Thoracic aorta (tissue), 2 donors: ENCODE measurements around the gene GPR37. TPM values are rescaled to one million over a fixed set of nuclear protein-coding genes. Genes with fewer than 3 reads are reported as not detected.

Experiments used
- ATAC-seq: fragments of 150-250 bp; one replicate; pipeline ENCODE4 v1.8.0; 2017; ENCODE audit warnings: low read depth; ENCODE audit not compliant: insufficient number of reproducible peaks, low FRiP score
- DNase-seq: peaks from one replicate; pipeline ENCODE4 v3.0.0-alpha.2; 2020; ENCODE audit warnings: low spot score
- H3K27ac ChIP-seq, 2 donors: fragments of 200-600 bp; sonication (generic); 1 replicate in 1 of 2; 2 replicates in 1 of 2; pipeline ENCODE4 v1.5.1; 2016; ENCODE audit warnings: mild to moderate bottlenecking in 2 of 2, moderate library complexity in 2 of 2
- H3K27me3 ChIP-seq: fragments of 200-600 bp; sonication (generic); replicated peaks from 2 replicates; pipeline ENCODE4 v1.6.0; 2016; ENCODE audit warnings: mild to moderate bottlenecking; ENCODE audit not compliant: insufficient read depth
- H3K36me3 ChIP-seq: fragments of 200-600 bp; sonication (generic); one replicate; pipeline ENCODE4 v1.5.1; 2016
- H3K4me1 ChIP-seq, 2 donors: fragments of 200-600 bp; sonication (generic); 1 replicate in 1 of 2; 2 replicates in 1 of 2; pipeline versions ENCODE4 v1.5.1 to v1.6.0; 2016; ENCODE audit warnings: low read depth in 2 of 2, mild to moderate bottlenecking in 1 of 2; ENCODE audit not compliant: control insufficient read depth in 1 of 2
- H3K4me3 ChIP-seq: fragments of 200-600 bp; sonication (generic); 2 replicates; pipeline ENCODE4 v1.5.1; 2016; ENCODE audit warnings: mild to moderate bottlenecking
- H3K9me3 ChIP-seq: fragments of 200-600 bp; sonication (generic); 2 replicates; pipeline ENCODE4 v1.5.1; 2016
- total RNA-seq, 2 donors: library from RNA; depleted of rRNA; stranded (reverse); fragments of >200 nt; gene quantifications; one replicate each; pipeline versions ENCODE4 v1.1.0 to v1.2.3, GENCODE V29; 2016
- TF ChIP-seq, protein P1 (sequence below): fragments of 200-600 bp; sonication (generic); IDR thresholded peaks from one replicate; pipeline ENCODE4 v1.5.1; 2019; ENCODE audit warnings: antibody characterized with exemption

The GPR37 gene
- total RNA-seq, 2 donors from 2014 or later, result 0.41 to 2.8 TPM

DNA sequence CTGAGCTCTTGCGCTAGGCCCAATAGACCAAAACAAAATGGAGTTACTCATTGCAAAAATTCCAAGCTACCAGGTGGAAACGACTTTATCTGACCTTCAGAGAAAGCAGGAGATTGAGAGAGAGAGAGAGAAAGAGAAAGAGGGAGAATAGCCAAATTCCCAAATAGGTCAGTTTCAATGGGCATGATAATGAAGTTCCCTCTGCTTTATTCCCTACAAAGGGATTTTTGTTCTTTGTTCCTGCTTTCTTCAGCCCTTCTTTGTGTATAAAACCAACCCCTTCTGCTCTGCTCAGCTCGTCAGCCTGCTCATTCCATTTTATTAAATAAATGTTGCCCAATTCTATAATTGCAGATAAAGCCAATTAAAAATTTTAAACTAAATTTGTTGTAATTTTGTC is 45.0 kb upstream of the GPR37 start:
- TF ChIP-seq, protein P1, sequence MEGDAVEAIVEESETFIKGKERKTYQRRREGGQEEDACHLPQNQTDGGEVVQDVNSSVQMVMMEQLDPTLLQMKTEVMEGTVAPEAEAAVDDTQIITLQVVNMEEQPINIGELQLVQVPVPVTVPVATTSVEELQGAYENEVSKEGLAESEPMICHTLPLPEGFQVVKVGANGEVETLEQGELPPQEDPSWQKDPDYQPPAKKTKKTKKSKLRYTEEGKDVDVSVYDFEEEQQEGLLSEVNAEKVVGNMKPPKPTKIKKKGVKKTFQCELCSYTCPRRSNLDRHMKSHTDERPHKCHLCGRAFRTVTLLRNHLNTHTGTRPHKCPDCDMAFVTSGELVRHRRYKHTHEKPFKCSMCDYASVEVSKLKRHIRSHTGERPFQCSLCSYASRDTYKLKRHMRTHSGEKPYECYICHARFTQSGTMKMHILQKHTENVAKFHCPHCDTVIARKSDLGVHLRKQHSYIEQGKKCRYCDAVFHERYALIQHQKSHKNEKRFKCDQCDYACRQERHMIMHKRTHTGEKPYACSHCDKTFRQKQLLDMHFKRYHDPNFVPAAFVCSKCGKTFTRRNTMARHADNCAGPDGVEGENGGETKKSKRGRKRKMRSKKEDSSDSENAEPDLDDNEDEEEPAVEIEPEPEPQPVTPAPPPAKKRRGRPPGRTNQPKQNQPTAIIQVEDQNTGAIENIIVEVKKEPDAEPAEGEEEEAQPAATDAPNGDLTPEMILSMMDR, result no peak

DNA sequence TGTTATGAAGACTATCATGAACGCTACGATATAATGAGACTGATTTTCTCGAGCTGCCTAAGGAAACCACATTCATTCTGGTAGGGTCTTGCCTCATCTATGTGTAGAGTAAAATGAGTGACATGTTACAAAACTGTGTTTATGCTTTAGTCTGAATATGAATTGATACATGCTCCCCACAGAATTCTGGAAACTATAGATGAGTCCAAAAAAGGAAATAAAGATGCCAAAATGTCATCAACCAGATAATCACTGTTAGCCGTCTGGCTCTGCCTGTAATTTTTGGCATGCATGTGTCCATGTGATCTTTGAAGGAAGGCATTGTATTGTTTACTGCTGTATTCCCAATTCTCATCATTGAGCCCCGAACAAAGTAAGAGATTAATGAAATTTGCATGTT is 42.6 kb upstream of the GPR37 start:
- ATAC-seq, result no peak
- H3K36me3 ChIP-seq, result no peaks in the 10 kb centered on the region
- no peaks in the 10 kb centered on the region for H3K27me3 ChIP-seq
- no peak for DNase-seq
- TF ChIP-seq, protein P1, result no peak
- H3K4me1 ChIP-seq, result no peaks in the 10 kb centered on the region
- no peak overlapping the region for H3K27ac ChIP-seq
- H3K9me3 ChIP-seq, result no peaks in the 10 kb centered on the region
- no peak overlapping the region for H3K4me3 ChIP-seq

More for the DNA sequence above, 45.0 kb upstream of the GPR37 start:
- H3K4me3 ChIP-seq, result no peak overlapping the region
- H3K36me3 ChIP-seq, result no peaks in the 10 kb centered on the region
- H3K27me3 ChIP-seq, result no peaks in the 10 kb centered on the region
- no peaks in the 10 kb centered on the region for H3K9me3 ChIP-seq
- ATAC-seq (no peak), DNase-seq (no peak)
- H3K27ac ChIP-seq, result no peak overlapping the region
- no peaks in the 10 kb centered on the region for H3K4me1 ChIP-seq

DNA sequence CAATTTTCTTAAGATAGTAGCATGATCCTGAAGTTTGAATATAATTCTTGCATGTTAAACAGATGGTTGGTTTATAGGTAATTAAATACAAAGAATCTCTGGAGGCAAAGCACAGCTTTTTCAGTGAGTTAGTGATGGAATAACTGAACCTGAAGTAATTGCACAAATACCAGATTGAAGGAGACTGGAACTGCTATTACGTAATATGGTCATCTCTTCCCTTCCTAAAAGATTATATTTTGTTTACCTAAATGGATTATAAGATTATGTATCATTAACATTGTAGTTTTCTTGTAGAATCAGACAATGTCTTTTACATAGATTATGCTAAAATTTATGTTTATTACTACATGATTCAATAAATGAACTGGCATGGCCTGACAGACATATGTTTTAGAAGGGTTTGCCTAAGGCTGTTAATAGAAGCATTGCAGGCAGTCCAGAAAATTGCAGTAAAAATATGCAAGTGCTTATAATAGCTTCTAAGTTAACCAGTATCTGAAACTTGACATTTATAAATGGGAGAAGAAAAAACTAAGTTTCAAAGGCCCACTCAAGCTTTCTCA is 35.8 kb upstream of the GPR37 start:
- DNase-seq, result no peak

DNA sequence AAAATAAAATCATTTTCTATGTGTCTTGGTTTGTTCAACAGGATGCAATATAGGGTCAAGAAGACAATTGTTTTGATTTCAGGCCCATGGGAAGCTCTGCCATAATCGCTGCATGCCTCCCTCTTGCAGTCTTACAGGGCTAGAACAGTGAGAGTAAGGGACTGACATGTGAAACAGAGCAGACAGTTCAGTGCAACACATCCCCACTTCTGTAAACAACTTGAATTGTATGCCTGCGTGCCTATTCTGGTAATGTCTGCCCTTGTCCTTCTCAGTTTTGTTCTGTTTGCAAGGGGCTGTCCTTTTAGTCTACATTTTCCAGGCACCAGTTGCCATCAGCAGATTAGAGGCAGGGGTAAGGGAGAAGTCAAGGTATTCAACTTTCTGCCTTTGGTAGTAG is 34.8 kb upstream of the GPR37 start:
- no peaks in the 10 kb centered on the region for H3K27me3 ChIP-seq
- ATAC-seq, result no peak
- TF ChIP-seq, protein P1, result no peak
- H3K4me1 ChIP-seq, result no peaks in the 10 kb centered on the region
- no peak overlapping the region for H3K27ac ChIP-seq
- no peaks in the 10 kb centered on the region for H3K36me3 ChIP-seq
- no peak overlapping the region for H3K4me3 ChIP-seq
- H3K9me3 ChIP-seq, result no peaks in the 10 kb centered on the region
- no peak for DNase-seq

More for the DNA sequence above, 35.8 kb upstream of the GPR37 start:
- TF ChIP-seq, protein P1, result no peak
- H3K27me3 ChIP-seq, result no peaks in the 10 kb centered on the region
- H3K36me3 ChIP-seq, result no peaks in the 10 kb centered on the region
- H3K27ac ChIP-seq, result no peak overlapping the region
- no peaks in the 10 kb centered on the region for H3K4me1 ChIP-seq
- no peak for ATAC-seq
- no peaks in the 10 kb centered on the region for H3K9me3 ChIP-seq
- H3K4me3 ChIP-seq, result no peak overlapping the region

DNA sequence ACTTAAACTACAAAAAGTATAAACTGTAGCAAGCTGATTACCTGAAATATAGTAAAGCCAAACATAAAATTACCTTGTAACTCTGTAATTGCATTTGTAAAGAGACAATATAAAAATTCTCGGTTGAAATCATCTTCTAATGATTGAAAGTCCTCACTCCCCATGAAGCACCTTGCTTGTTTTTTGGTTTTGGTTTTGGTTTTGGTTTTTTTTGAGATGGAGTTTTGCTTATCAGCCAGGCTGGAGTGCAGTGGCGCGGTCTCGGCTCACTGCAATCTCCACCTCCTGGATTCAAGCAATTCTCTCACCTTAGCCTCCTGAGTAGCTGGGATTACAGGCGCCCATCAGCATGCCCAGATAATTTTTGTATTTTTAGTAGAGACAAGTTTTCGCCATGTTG is 33.9 kb upstream of the GPR37 start:
- Histone ChIP-seq H3K4me1 (no peaks in the 10 kb centered on the region), H3K9me3 (no peaks in the 10 kb centered on the region), H3K36me3 (no peaks in the 10 kb centered on the region), H3K4me3 (no peak overlapping the region), H3K27ac (no peak overlapping the region), H3K27me3 (no peaks in the 10 kb centered on the region)
- ATAC-seq (no peak), DNase-seq (no peak)
- TF ChIP-seq, protein P1, result no peak
